Right lobe of liver (tissue), 6 donors: ENCODE data around the gene GMDS. TPM values are rescaled to one million over a fixed set of nuclear protein-coding genes. Genes with fewer than 3 reads are reported as not detected.
A peak's percentile ranks its signal among the peaks of the same experiment; 100 is the strongest.

ENCODE experiments used
- ATAC-seq, 4 donors: fragments of 200-7000 bp; cut with Tn5 transposase; one replicate each; pipeline ENCODE4 v1.9.1; 2020; ENCODE audit warnings: mild to moderate bottlenecking in 4 of 4, moderate library complexity in 4 of 4
- DNase-seq, 3 donors: peaks; one replicate each; pipeline ENCODE4 v3.0.0-alpha.2; 2020
- H3K27ac ChIP-seq, 3 donors: fragments of 200-600 bp; one replicate each; pipeline ENCODE4 v1.8.0; 2022
- H3K27me3 ChIP-seq, 2 donors: fragments of 200-600 bp; one replicate each; pipeline ENCODE4 v1.8.0; 2022
- H3K36me3 ChIP-seq, 4 donors: fragments of 200-600 bp; sonication (generic) in 1 of 4; one replicate each; pipeline versions ENCODE4 v1.5.1 to v1.8.0; 2017 to 2022; ENCODE audit warnings: control low read depth in 1 of 4
- H3K4me1 ChIP-seq, 4 donors: fragments of 200-600 bp; sonication (generic) in 1 of 4; one replicate each; pipeline versions ENCODE4 v1.5.1 to v1.8.0; 2017 to 2022; ENCODE audit warnings: control low read depth in 1 of 4
- H3K4me3 ChIP-seq, 3 donors: fragments of 200-600 bp; one replicate each; pipeline ENCODE4 v1.8.0; 2022
- H3K9me3 ChIP-seq, 4 donors: fragments of 200-600 bp; sonication (generic) in 1 of 4; one replicate each; pipeline versions ENCODE4 v1.5.1 to v1.8.0; 2017 to 2022; ENCODE audit warnings: control low read depth in 1 of 4
- CTCF ChIP-seq, 4 donors: fragments of 200-600 bp in 3 of 4; fragments of 450-650 bp in 1 of 4; IDR thresholded peaks; one replicate each; pipeline versions ENCODE4 v1.5.1 to v1.8.0; 2016 to 2022; ENCODE audit warnings: antibody characterized with exemption in 4 of 4, mild to moderate bottlenecking in 2 of 4
- POLR2A ChIP-seq: fragments of 450-650 bp; IDR thresholded peaks from one replicate; pipeline ENCODE4 v1.6.1; 2017; ENCODE audit warnings: antibody characterized with exemption, mild to moderate bottlenecking
- WGBS: methylation state at CpG from one replicate; pipeline ENCODE4 v1.1.6; 2018; ENCODE audit warnings: low coverage, low lambda C conversion rate; ENCODE audit not compliant: insufficient coverage; ENCODE audit errors: missing lambda C conversion rate; 5-methylcytosine and 5-hydroxymethylcytosine counted together
- intact Hi-C, 2 donors: fragments of 100-400 bp; cut with DNase I; formaldehyde crosslinking; loops; one replicate each; pipeline versions ENCODE4 v1.11.2 to v1.14.1; 2022
- total RNA-seq, 6 experiments: library from RNA; depleted of rRNA in 2 of 6; stranded (reverse); fragments of >200 nt in 2 of 6; fragmentation: NEBNext Ultra II Directional in 3 of 6; extraction: Animal tissue kit (Norgen Biotek cat#: 25700) in 3 of 6; gene quantifications; one replicate each; pipeline versions ENCODE4 v1.1.0 to v1.2.4, GENCODE V29; 2016 to 2023
- donor health status: DM: no; HTN: yes; CAD: no.
- donor health status: DM: no; HTN: no; CAD: no.
- donor health status: DM: no; HTN: no; CAD: no.
- donor health status: DM: no; HTN: yes; CAD: no.
- donor health status: DM: no; HTN: yes; CAD: no.

The GMDS gene
- total RNA-seq, 6 experiments from 2014 or later: 15.9 to 34.4 (median 23.4) TPM

- no peaks in the 10 kb centered on the region for H3K4me1 ChIP-seq
- no peaks in the 10 kb centered on the region for H3K9me3 ChIP-seq
- H3K27me3 ChIP-seq: no peaks in the 10 kb centered on the region
- H3K4me3 ChIP-seq: no peak overlapping the region
- TF ChIP-seq CTCF (IDR thresholded peaks at IDR 0.05) (no peak), POLR2A (no peak)
- no peak overlapping the region for H3K27ac ChIP-seq
- no peaks in the 10 kb centered on the region for H3K36me3 ChIP-seq
- WGBS: 70% methylated on average over 8 of the region's 8 CpGs
- DNase-seq (no peak), ATAC-seq (peak in 3 of 4 donors; percentile 38 to 43 (median 40))
- intact Hi-C loops: no loop called here
Measured at GRCh38 chr6:1766654-1767053, 478.8 kb downstream of the GMDS start.

- intact Hi-C loops: no loop called here
- no peak for DNase-seq
- TF ChIP-seq CTCF (IDR thresholded peaks at IDR 0.05): no peak
- no peak for TF ChIP-seq POLR2A
- Histone ChIP-seq H3K9me3 (no peaks in the 10 kb centered on the region), H3K4me3 (no peak overlapping the region), H3K27me3 (no peaks in the 10 kb centered on the region), H3K27ac (no peak overlapping the region), H3K4me1 (no peaks in the 10 kb centered on the region), H3K36me3 (no peaks in the 10 kb centered on the region)
- 72% methylated on average over 13 of the region's 17 CpGs for WGBS
- no peak for ATAC-seq
Measured at GRCh38 chr6:1765160-1765903, 480.1 kb downstream of the GMDS start.

GRCh38 chr6:1764397-1764987, 480.9 kb downstream of the GMDS start:
- H3K27me3 ChIP-seq: no peaks in the 10 kb centered on the region
- H3K27ac ChIP-seq: no peak overlapping the region
- no peaks in the 10 kb centered on the region for H3K36me3 ChIP-seq
- H3K4me1 ChIP-seq: no peaks in the 10 kb centered on the region
- DNase-seq (no peak), ATAC-seq (no peak)
- H3K4me3 ChIP-seq: no peak overlapping the region
- H3K9me3 ChIP-seq: no peaks in the 10 kb centered on the region
- WGBS: 83% methylated on average over 9 of the region's 9 CpGs
- intact Hi-C loops: no loop called here
- no peak for TF ChIP-seq CTCF (IDR thresholded peaks at IDR 0.05)
- TF ChIP-seq POLR2A: no peak

- intact Hi-C loops: no loop called here
Measured at GRCh38 chr6:1763404-1763803, 482.0 kb downstream of the GMDS start.

More at GRCh38 chr6:1763404-1763803, 482.0 kb downstream of the GMDS start:
- no peaks in the 10 kb centered on the region for H3K27me3 ChIP-seq
- TF ChIP-seq POLR2A: no peak
- no peak for TF ChIP-seq CTCF (IDR thresholded peaks at IDR 0.05)
- H3K27ac ChIP-seq: no peak overlapping the region
- H3K9me3 ChIP-seq: no peaks in the 10 kb centered on the region
- DNase-seq (no peak), ATAC-seq (no peak)
- H3K4me3 ChIP-seq: no peak overlapping the region
- H3K36me3 ChIP-seq: no peaks in the 10 kb centered on the region
- 88% methylated on average over 6 of the region's 6 CpGs for WGBS
- H3K4me1 ChIP-seq: no peaks in the 10 kb centered on the region
